DND-41 (cell line): ENCODE data around the gene PTGFRN.

Experiments used
- CTCF ChIP-seq: IDR thresholded peaks from 2 replicates; pipeline ENCODE4 v1.5.1; 2012; ENCODE audit warnings: borderline replicate concordance, low read length, moderate library complexity, mild to moderate bottlenecking; ENCODE audit not compliant: poor library complexity, severe bottlenecking; ENCODE audit errors: extremely low read depth
- EZH2 ChIP-seq: IDR thresholded peaks from 3 replicates; pipeline ENCODE4 v1.6.1; 2012; ENCODE audit warnings: borderline replicate concordance, low read depth, mild to moderate bottlenecking, moderate library complexity, low read length, inconsistent platforms; ENCODE audit not compliant: severe bottlenecking

- TF ChIP-seq EZH2 (no peak), CTCF (no peak)
Observed at GRCh38 chr1:116962987-116963639, 53.4 kb downstream of the PTGFRN start.
